ENCODE data around the gene MAIP1.
"Not testable (repeated sequence)": the region's sequence is repeated elsewhere in the genome, so short reads cannot be mapped to it uniquely, and the experiment has no call there.

The MAIP1 gene, protein sequence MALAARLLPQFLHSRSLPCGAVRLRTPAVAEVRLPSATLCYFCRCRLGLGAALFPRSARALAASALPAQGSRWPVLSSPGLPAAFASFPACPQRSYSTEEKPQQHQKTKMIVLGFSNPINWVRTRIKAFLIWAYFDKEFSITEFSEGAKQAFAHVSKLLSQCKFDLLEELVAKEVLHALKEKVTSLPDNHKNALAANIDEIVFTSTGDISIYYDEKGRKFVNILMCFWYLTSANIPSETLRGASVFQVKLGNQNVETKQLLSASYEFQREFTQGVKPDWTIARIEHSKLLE

GRCh38 chr2:199955339-199956061 is at the start of gene MAIP1, which contains the start of gene TYW5:
Gene MAIP1 (plus strand): TSS chr2:199955582. CDS start chr2:199955799, 217 bp downstream.
Gene TYW5 (minus strand): TSS chr2:199955491. CDS start chr2:199955470, 21 bp downstream.
- no peaks in the 10 kb centered on the region for H3K9me3 ChIP-seq (ENCODE audit: severe bottlenecking)
- H3K27me3 ChIP-seq (ENCODE audit: insufficient read depth, low read depth, severe bottlenecking), result no peaks in the 10 kb centered on the region
- H3K27ac ChIP-seq, result peak within 1 kb of the TSS; percentile 99
- H3K36me3 ChIP-seq, result peaks cover 37% of the 10 kb centered on the region
- DNase-seq, result peak; percentile 85
- TF ChIP-seq CTCF (IDR thresholded peaks at IDR 0.05; ENCODE audit: low read depth, low read length), result 0 out of 2 replicates have a peak, but pooled peaks have one; percentile 24
- peak within 1 kb of the TSS; percentile 94 for H3K4me3 ChIP-seq (ENCODE audit: low read depth, low read length)

DNA sequence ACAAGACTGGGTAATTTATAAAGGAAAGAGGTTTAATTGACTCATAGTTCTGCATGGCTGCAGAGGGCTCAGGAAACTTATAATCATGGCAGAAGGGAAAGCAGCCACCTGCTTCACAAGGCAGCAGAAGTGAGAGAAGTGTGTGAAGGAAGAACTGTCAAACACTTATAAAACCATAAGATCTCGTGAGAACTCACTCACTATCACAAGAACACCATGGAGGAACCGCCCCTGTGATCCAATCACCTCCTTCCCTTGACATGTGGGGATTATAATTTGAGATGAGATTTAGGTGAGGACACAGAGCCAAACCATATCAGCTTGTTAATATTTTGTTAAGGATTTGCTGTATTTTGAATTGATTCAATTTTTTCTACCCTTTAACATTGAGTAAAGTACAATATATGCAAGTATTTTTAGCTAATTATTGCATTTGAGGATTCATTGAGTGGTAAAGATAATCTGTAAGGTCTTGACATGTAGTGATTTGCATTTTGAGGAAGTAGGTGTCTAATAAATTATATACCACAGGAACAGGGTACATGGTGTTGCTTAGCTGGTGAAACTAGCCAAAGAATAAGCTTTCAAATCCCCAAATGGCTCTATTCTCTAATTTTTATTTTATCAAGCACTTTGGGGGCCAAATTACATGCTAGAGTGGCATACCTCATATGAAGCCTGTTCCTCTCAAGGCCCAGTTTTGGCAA is 48.2 kb upstream of the MAIP1 start:
- DNase-seq, result no peak
- H3K36me3 ChIP-seq, result peaks cover 5% of the 10 kb centered on the region; the same call in 1 of the 2 replicates
- H3K27ac ChIP-seq, result no peak overlapping the region
- no peak for TF ChIP-seq CTCF (IDR thresholded peaks at IDR 0.05; ENCODE audit: low read depth, low read length)
- H3K4me3 ChIP-seq (ENCODE audit: low read depth, low read length), result no peak overlapping the region
- no peaks in the 10 kb centered on the region for H3K27me3 ChIP-seq (ENCODE audit: insufficient read depth, low read depth, severe bottlenecking)
- H3K9me3 ChIP-seq (ENCODE audit: severe bottlenecking), result no peaks in the 10 kb centered on the region

DNA sequence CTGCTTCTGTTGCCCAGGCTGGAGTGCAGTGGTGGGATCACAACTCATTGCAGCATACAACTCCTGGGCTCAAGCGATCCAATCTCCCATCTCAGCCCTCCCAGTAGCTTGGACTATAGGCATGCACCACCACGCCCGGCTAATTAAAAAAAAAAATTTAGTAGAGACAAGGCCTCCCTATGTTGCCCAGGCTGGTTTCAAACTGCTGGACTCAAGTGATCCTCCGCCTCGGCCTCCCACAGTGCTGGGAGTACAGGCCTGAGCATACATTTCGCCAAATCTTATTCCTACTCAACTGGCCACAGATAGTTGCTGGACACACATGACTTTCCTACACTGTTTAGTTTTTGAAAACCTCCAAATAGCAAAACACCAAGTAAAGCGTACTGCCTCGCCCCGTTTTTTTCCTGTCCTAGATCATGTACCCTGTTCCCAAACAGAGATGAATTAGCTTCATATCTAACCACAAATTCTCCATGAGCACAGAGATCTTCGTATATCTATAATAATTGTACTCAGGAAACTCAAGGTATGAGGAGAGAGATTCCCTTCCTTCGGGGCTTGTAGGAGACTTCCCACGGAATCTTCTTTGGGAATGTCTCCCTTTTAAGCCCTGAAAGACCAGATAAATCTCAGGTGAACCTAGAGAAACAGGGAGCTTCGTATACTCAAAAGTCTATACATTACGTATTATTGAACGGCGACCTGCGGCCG is 44.9 kb upstream of the MAIP1 start:
- Histone ChIP-seq H3K9me3 (ENCODE audit: severe bottlenecking) (no peaks in the 10 kb centered on the region), H3K4me3 (ENCODE audit: low read depth, low read length) (peak overlapping the region; percentile 31), H3K27me3 (ENCODE audit: insufficient read depth, low read depth, severe bottlenecking) (no peaks in the 10 kb centered on the region), H3K36me3 (peaks cover 24% of the 10 kb centered on the region), H3K27ac (peak overlapping the region; percentile 85)
- DNase-seq, result no peak
- TF ChIP-seq CTCF (IDR thresholded peaks at IDR 0.05; ENCODE audit: low read depth, low read length), result no peak

DNA sequence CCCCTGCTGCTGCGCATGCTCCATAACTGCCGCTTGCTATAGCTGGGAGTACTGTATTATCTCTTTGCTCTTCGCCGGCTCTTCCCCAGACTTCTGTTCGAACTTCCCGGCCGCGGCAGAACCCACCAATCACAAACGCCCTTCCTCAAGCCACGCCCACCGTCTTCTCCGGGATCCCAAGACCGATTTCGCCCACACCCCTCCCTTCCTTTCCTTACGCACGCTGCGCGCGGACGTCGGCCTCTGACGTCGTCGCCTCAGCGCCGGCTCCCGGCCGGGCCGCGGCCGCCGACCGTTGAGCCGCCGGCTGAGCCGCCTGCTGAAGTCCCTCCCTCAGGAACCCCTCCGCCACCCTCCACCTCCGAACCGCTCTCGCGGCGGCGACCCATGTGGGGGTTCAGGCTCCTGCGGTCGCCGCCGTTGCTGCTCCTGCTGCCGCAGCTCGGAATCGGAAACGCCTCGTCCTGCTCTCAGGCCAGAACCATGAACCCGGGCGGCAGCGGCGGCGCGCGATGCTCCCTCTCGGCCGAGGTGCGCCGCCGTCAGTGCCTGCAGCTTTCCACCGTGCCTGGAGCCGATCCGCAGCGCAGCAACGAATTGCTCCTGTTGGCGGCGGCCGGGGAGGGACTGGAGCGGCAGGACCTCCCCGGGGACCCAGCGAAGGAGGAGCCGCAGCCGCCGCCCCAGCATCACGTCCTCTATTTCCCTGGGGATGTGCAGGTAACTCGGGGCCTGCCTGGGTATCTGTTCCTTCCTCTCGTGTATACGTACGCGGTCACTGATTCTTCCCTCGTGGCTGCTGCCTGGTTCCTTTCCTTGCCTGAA is 44.1 kb upstream of the MAIP1 start, which contains the start of gene C2orf69:
TSS of gene C2orf69 (plus strand) at position 242 of the 825 bp plus-strand sequence. CDS start at position 388, 146 bp downstream.
- no peak for TF ChIP-seq CTCF (IDR thresholded peaks at IDR 0.05; ENCODE audit: low read depth, low read length)
- DNase-seq, result peak; percentile 99

DNA sequence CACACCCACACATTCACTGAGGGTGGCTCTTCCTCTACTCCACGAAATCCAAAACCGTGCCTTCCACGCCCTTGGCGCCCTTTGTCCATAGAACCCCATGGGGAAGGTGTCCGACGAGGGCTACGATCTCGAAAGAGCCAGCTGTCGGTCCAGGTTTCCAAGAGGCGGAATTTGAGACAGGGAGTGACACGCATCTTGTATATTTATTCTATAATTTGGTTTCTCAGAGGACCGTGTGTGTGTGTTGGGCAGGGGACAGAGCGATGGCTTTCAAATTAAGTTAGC is 43.6 kb upstream of the MAIP1 start:
- peaks cover 3% of the 10 kb centered on the region for H3K9me3 ChIP-seq (ENCODE audit: severe bottlenecking)
- peak overlapping the region; percentile 96 for H3K27ac ChIP-seq
- DNase-seq, result no peak
- no peaks in the 10 kb centered on the region for H3K27me3 ChIP-seq (ENCODE audit: insufficient read depth, low read depth, severe bottlenecking)
- peak overlapping the region; percentile 90 for H3K4me3 ChIP-seq (ENCODE audit: low read depth, low read length)
- peaks cover 37% of the 10 kb centered on the region for H3K36me3 ChIP-seq
- no peak for TF ChIP-seq CTCF (IDR thresholded peaks at IDR 0.05; ENCODE audit: low read depth, low read length)

More for the DNA sequence above, 44.1 kb upstream of the MAIP1 start, which contains the start of gene C2orf69:
- Histone ChIP-seq H3K36me3 (peaks cover 31% of the 10 kb centered on the region), H3K27ac (peak within 1 kb of the TSS; percentile 96), H3K9me3 (ENCODE audit: severe bottlenecking) (no peaks in the 10 kb centered on the region), H3K4me3 (ENCODE audit: low read depth, low read length) (peak within 1 kb of the TSS; percentile 90), H3K27me3 (ENCODE audit: insufficient read depth, low read depth, severe bottlenecking) (no peaks in the 10 kb centered on the region)

GRCh38 chr2:199912553-199913114 is 42.7 kb upstream of the MAIP1 start:
- H3K4me3 ChIP-seq (ENCODE audit: low read depth, low read length), result peak overlapping the region; percentile 90
- not testable (repeated sequence) for H3K27ac ChIP-seq

More at GRCh38 chr2:199912553-199913114, 42.7 kb upstream of the MAIP1 start:
- not testable (repeated sequence) for H3K27me3 ChIP-seq (ENCODE audit: insufficient read depth, low read depth, severe bottlenecking); DNase-seq; H3K9me3 ChIP-seq (ENCODE audit: severe bottlenecking)
- H3K36me3 ChIP-seq, result peaks cover 45% of the 10 kb centered on the region
